NCI-H524 (cell line): ENCODE results near the gene AMH.
A peak's percentile ranks its signal among the peaks of the same experiment; 100 is the strongest.

Source experiments
- DNase-seq, 2 experiments: peaks; one replicate each; lab custom pipeline; 2025; lab: John Stamatoyannopoulos, UW

AMH gene

GRCh38 chr19:2235381-2236063 is 13.6 kb upstream of the AMH start:
- peak in 1 of 2 experiments; percentile 49 for DNase-seq

- no peak for DNase-seq
Observed at GRCh38 chr19:2236064-2236313, 13.1 kb upstream of the AMH start.

- DNase-seq: peak; percentile 96 to 99
Observed at GRCh38 chr19:2236314-2237050, 12.6 kb upstream of the AMH start, which contains the start of the genes PLEKHJ1 and SF3A2. PLEKHJ1 (minus strand) TSS chr19:2236329; CDS start chr19:2236248, 81 bp downstream. SF3A2 (plus strand) TSS chr19:2236824; CDS start chr19:2243419, 6,595 bp downstream.

- no peak for DNase-seq
Observed at GRCh38 chr19:2237051-2237868, 11.9 kb upstream of the AMH start.

GRCh38 chr19:2237869-2238153 is 11.3 kb upstream of the AMH start:
- no peak for DNase-seq

- DNase-seq: no peak
Observed at GRCh38 chr19:2239173-2239572, 9.9 kb upstream of the AMH start.

GRCh38 chr19:2239771-2240770 is 9.1 kb upstream of the AMH start:
- DNase-seq: no peak

- DNase-seq: no peak
Observed at GRCh38 chr19:2240881-2241760, 8.0 kb upstream of the AMH start.

GRCh38 chr19:2242092-2242537 is 7.0 kb upstream of the AMH start:
- DNase-seq: no peak

- DNase-seq: no peak
Observed at GRCh38 chr19:2242816-2243215, 6.3 kb upstream of the AMH start.

GRCh38 chr19:2243274-2244124 is 5.6 kb upstream of the AMH start:
- DNase-seq: no peak

- no peak for DNase-seq
Observed at GRCh38 chr19:2244125-2244411, 5.1 kb upstream of the AMH start.

- no peak for DNase-seq
Observed at GRCh38 chr19:2244486-2244885, 4.6 kb upstream of the AMH start.

- DNase-seq: no peak
Observed at GRCh38 chr19:2245273-2245672, 3.9 kb upstream of the AMH start.

- no peak for DNase-seq
Observed at GRCh38 chr19:2246014-2246620, 3.0 kb upstream of the AMH start.

- DNase-seq: no peak
Observed at GRCh38 chr19:2246801-2247361, 2.2 kb upstream of the AMH start.

- DNase-seq: no peak
Observed at GRCh38 chr19:2247433-2248101, 1.6 kb upstream of the AMH start.

- DNase-seq: no peak
Observed at GRCh38 chr19:2248136-2249009, 750 bp upstream of the AMH start.
